H1 (cell line): ENCODE measurements around the gene MACROD2. TPM values are rescaled to one million over a fixed set of nuclear protein-coding genes. Genes with fewer than 3 reads are reported as not detected.

Source experiments
- CTCF ChIA-PET: fragments of 300-600 bp; sonication (Branson Sonifier 250); formaldehyde crosslinking; loops from one replicate; lab custom pipeline; 2021; ENCODE audit not compliant: partially characterized antibody; lab: Charles Lee
- POLR2A ChIA-PET: fragments of 300-600 bp; sonication (Branson Sonifier 250); formaldehyde crosslinking; loops from one replicate; lab custom pipeline; 2021; ENCODE audit warnings: inconsistent platforms; ENCODE audit not compliant: partially characterized antibody; lab: Charles Lee
- DNase-seq, 2 experiments: peaks; one replicate each; pipeline versions ENCODE4 v3.0.0 to v3.0.0-alpha.2; 2010 to 2022; ENCODE audit warnings: low spot score in 2 of 2, low read depth in 1 of 2, mixed read lengths in 1 of 2
- FAIRE-seq: peaks from 2 replicates; lab custom pipeline; 2011; peaks lifted over from hg19 to GRCh38; lab: Jason Lieb, UNC
- H2AFZ ChIP-seq: 2 replicates; pipeline ENCODE4 v1.8.1; 2012; ENCODE audit warnings: low read length, inconsistent platforms
- H2AK5ac ChIP-seq: 2 replicates; pipeline ENCODE4 v1.6.1; 2013; ENCODE audit warnings: low read depth, low read length
- H2BK120ac ChIP-seq: replicated peaks from 2 replicates; pipeline ENCODE3; 2013; ENCODE audit warnings: low read depth, low read length, inconsistent platforms
- H2BK12ac ChIP-seq: 2 replicates; pipeline ENCODE4 v1.6.1; 2013; ENCODE audit warnings: low read depth, low read length
- H2BK15ac ChIP-seq: 2 replicates; pipeline ENCODE4 v1.6.1; 2013; ENCODE audit warnings: low read length
- H2BK20ac ChIP-seq: 2 replicates; pipeline ENCODE4 v1.6.1; 2013; ENCODE audit warnings: low read length
- H2BK5ac ChIP-seq: 2 replicates; pipeline ENCODE4 v1.6.1; 2013; ENCODE audit warnings: low read depth, low read length
- H3K14ac ChIP-seq: 2 replicates; pipeline ENCODE4 v1.6.1; 2013; ENCODE audit warnings: inconsistent platforms; ENCODE audit not compliant: insufficient read length
- H3K18ac ChIP-seq: 2 replicates; pipeline ENCODE4 v1.6.1; 2013; ENCODE audit warnings: low read length; ENCODE audit errors: extremely low read depth
- H3K23ac ChIP-seq: 2 replicates; pipeline ENCODE4 v1.6.1; 2013; ENCODE audit warnings: inconsistent platforms; ENCODE audit not compliant: insufficient read length
- H3K23me2 ChIP-seq: 2 replicates; pipeline ENCODE4 v1.6.1; 2013; ENCODE audit warnings: low read depth, low read length
- H3K27ac ChIP-seq: 2 replicates; pipeline ENCODE4 v1.6.1; 2011; ENCODE audit warnings: low read depth, low read length, inconsistent platforms
- H3K27me3 ChIP-seq, 4 experiments: replicated peaks in 1 of 4; 1 replicate in 1 of 4; 2 replicates in 3 of 4; pipeline versions ENCODE4 v1.6.1 to v1.8.1; 2011 to 2013; ENCODE audit warnings: low read length in 3 of 4, mild to moderate bottlenecking in 3 of 4, inconsistent platforms in 2 of 4, mixed read lengths in 2 of 4, moderate library complexity in 1 of 4; ENCODE audit not compliant: control insufficient read depth in 3 of 4, insufficient read depth in 3 of 4; ENCODE audit errors: extremely low read depth in 1 of 4
- H3K36me3 ChIP-seq, 4 experiments: 2 replicates each; pipeline versions ENCODE4 v1.6.1 to v1.8.1; 2011 to 2013; ENCODE audit warnings: mild to moderate bottlenecking in 4 of 4, low read length in 3 of 4, moderate library complexity in 2 of 4, control low read depth in 1 of 4, inconsistent platforms in 1 of 4; ENCODE audit not compliant: insufficient read depth in 4 of 4, control insufficient read depth in 2 of 4
- H3K4ac ChIP-seq: replicated peaks from 2 replicates; pipeline ENCODE3; 2013; ENCODE audit warnings: low read length, low read depth, mixed read lengths, inconsistent platforms; ENCODE audit not compliant: insufficient read length
- H3K4me1 ChIP-seq, 4 experiments: replicated peaks in 1 of 4; 1 replicate in 1 of 4; 2 replicates in 3 of 4; pipeline versions ENCODE4 v1.6.1 to v1.8.1; 2011 to 2013; ENCODE audit warnings: low read length in 3 of 4, inconsistent platforms in 2 of 4, mixed read lengths in 1 of 4; ENCODE audit not compliant: insufficient read depth in 4 of 4, control insufficient read depth in 3 of 4
- H3K4me2 ChIP-seq, 2 experiments: 2 replicates each; pipeline versions ENCODE4 v1.6.1 to v1.8.1; 2011 to 2013; ENCODE audit warnings: low read depth in 2 of 2, low read length in 2 of 2, control low read depth in 1 of 2, inconsistent platforms in 1 of 2, mild to moderate bottlenecking in 1 of 2; ENCODE audit not compliant: insufficient read depth in 1 of 2
- H3K4me3 ChIP-seq, 4 experiments: fragments of 200-600, 300-600 bp in 1 of 4; sonication (generic), shearing (Covaris generic), sonication (Bioruptor Twin) in 1 of 4; 2 replicates each; pipeline versions ENCODE4 v1.5.1 to v1.8.1; 2011 to 2016; ENCODE audit warnings: low read length in 4 of 4, low read depth in 3 of 4, control low read depth in 2 of 4, inconsistent platforms in 2 of 4, mild to moderate bottlenecking in 2 of 4, mixed read lengths in 1 of 4, moderate library complexity in 1 of 4; ENCODE audit not compliant: insufficient read depth in 2 of 4; ENCODE audit errors: extremely low read depth in 1 of 4
- H3K56ac ChIP-seq: replicated peaks from 2 replicates; pipeline ENCODE3; 2013; ENCODE audit warnings: low read depth, mild to moderate bottlenecking, mixed read lengths, low read length, inconsistent platforms; ENCODE audit not compliant: insufficient read length
- H3K79me1 ChIP-seq: 2 replicates; pipeline ENCODE4 v1.6.1; 2013; ENCODE audit warnings: low read depth, low read length, control low read depth
- H3K79me2 ChIP-seq, 2 experiments: 2 replicates each; pipeline versions ENCODE4 v1.6.1 to v1.8.1; 2012 to 2013; ENCODE audit warnings: low read length in 2 of 2, mild to moderate bottlenecking in 2 of 2, inconsistent platforms in 1 of 2; ENCODE audit not compliant: insufficient read depth in 2 of 2, control insufficient read depth in 1 of 2
- H3K9ac ChIP-seq, 4 experiments: replicated peaks in 1 of 4; 1 replicate in 1 of 4; 2 replicates in 3 of 4; pipeline versions ENCODE4 v1.6.1 to v1.8.1; 2011 to 2013; ENCODE audit warnings: low read depth in 3 of 4, low read length in 3 of 4, control low read depth in 2 of 4, mild to moderate bottlenecking in 2 of 4, moderate library complexity in 2 of 4, inconsistent platforms in 1 of 4; ENCODE audit errors: extremely low read depth in 1 of 4
- H3K9me3 ChIP-seq, 2 experiments: 2 replicates each; pipeline versions ENCODE4 v1.6.1 to v1.8.1; 2012 to 2013; ENCODE audit warnings: mild to moderate bottlenecking in 2 of 2, moderate library complexity in 2 of 2, control low read depth in 1 of 2, inconsistent platforms in 1 of 2, low read depth in 1 of 2, low read length in 1 of 2, mixed read lengths in 1 of 2; ENCODE audit not compliant: insufficient read depth in 2 of 2
- H4K20me1 ChIP-seq, 2 experiments: replicated peaks in 1 of 2; 2 replicates each; pipeline versions ENCODE3 to v1.8.1; 2011 to 2013; ENCODE audit warnings: inconsistent platforms in 2 of 2, low read length in 2 of 2, mild to moderate bottlenecking in 1 of 2; ENCODE audit not compliant: insufficient read depth in 2 of 2, control insufficient read depth in 1 of 2
- H4K5ac ChIP-seq: 2 replicates; pipeline ENCODE4 v1.6.1; 2013; ENCODE audit warnings: low read length, low read depth, mixed read lengths, inconsistent platforms; ENCODE audit not compliant: insufficient read length
- H4K8ac ChIP-seq: 2 replicates; pipeline ENCODE4 v1.8.0; 2013; ENCODE audit warnings: mild to moderate bottlenecking, moderate library complexity, low read length, inconsistent platforms; ENCODE audit not compliant: insufficient read depth; ENCODE audit errors: extremely low read depth
- H4K91ac ChIP-seq: replicated peaks from 2 replicates; pipeline ENCODE3; 2013; ENCODE audit warnings: low read length, mixed read lengths, inconsistent platforms; ENCODE audit not compliant: insufficient read length
- ATF3 ChIP-seq: IDR thresholded peaks from 2 replicates; pipeline ENCODE4 v1.6.1; 2011; ENCODE audit warnings: low read depth, mild to moderate bottlenecking, low read length; ENCODE audit not compliant: insufficient read depth
- CREB1 ChIP-seq: IDR thresholded peaks from 2 replicates; pipeline ENCODE4 v1.6.1; 2012; ENCODE audit warnings: inconsistent platforms
- JUN ChIP-seq: IDR thresholded peaks from 2 replicates; pipeline ENCODE4 v1.6.1; 2011; ENCODE audit warnings: low read depth, mild to moderate bottlenecking, improper control_type of control experiment, low read length
- WGBS, 2 experiments: shearing (Covaris generic) in 1 of 2; methylation state at CpG; one replicate each; pipeline versions ENCODE4 v1.1.6 to v1.1.7; 2013 to 2015; ENCODE audit warnings: low lambda C conversion rate in 2 of 2, mixed read lengths in 2 of 2, inconsistent platforms in 1 of 2, low coverage in 1 of 2, missing lambda C conversion rate in 1 of 2; ENCODE audit not compliant: insufficient replicate concordance in 2 of 2, insufficient coverage in 1 of 2, insufficient read length in 1 of 2; ENCODE audit errors: extremely low coverage in 1 of 2, missing lambda C conversion rate in 1 of 2; 5-methylcytosine and 5-hydroxymethylcytosine counted together
- polyA plus RNA-seq, 7 experiments: library from polyadenylated mRNA; depleted of rRNA in 3 of 7; stranded (reverse) in 5 of 7; unstranded in 2 of 7; fragments of >200 nt in 5 of 7; fragments of 200-250 nt in 2 of 7; gene quantifications; 1 replicate in 5 of 7; 2 replicates in 1 of 7; 4 replicates in 1 of 7; pipeline versions ENCODE4 v1.2.1 to v1.2.3, GENCODE V29; 2011 to 2013; ENCODE audit warnings: missing spikeins in 2 of 7, mixed read lengths in 2 of 7
- total RNA-seq: library from RNA; stranded (reverse); fragmentation: NEBNext Ultra II Directional; extraction: Animal tissue kit (Norgen Biotek cat#: 25700); gene quantifications from 2 replicates; pipeline ENCODE4 v1.2.1, GENCODE V29; 2021
- TF ChIP-seq, protein P1 (sequence below), 3 experiments: IDR thresholded peaks; 1 replicate in 2 of 3; 2 replicates in 1 of 3; pipeline versions ENCODE4 v1.5.1 to v1.6.1; 2011; ENCODE audit warnings: low read length in 3 of 3, mild to moderate bottlenecking in 3 of 3, inconsistent platforms in 2 of 3, low read depth in 1 of 3, moderate library complexity in 1 of 3; ENCODE audit not compliant: insufficient read depth in 1 of 3; ENCODE audit errors: control extremely low read depth in 1 of 3

Gene MACROD2
- total and polyA plus RNA-seq, 2 of the 8 experiments (the other 6 are each of a cell fraction or from before 2014, with no cell fraction given): 0.70 to 3.9 TPM

DNA sequence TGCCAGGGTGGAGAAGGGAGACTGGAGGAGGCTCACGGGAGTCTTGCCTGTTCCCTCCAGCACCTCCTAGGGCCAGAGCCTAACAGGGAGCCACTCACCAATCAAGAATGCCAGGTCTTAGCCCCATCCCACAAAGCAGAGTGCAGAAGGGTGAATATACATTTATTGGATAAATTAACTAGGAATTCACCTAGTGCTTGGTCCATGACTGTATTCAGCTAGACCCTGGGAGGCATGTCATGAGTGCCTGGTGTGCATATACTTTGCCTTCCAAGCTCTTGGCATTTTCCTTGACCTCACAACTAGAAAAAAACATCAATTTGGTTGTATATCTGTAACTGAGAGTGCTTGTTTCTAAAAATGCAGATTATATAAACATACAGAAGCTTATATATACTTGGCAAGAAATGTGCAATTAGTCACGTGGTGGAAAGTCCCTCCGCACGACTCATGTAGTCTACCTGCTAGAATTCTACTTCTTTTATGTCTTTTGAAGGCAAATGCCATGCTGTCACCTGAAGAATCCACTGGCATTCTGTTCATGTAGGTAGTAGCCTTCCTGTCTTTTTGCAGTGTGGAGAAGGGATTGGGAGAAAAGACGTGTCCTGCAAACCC is 1586.9 kb downstream of the MACROD2 start:
- Histone ChIP-seq H3K4ac (no peak overlapping the region), H3K4me3 (no peak overlapping the region), H4K8ac (no peak overlapping the region), H4K5ac (no peak overlapping the region), H2BK120ac (no peak overlapping the region), H4K20me1 (no peaks in the 10 kb centered on the region), H3K27me3 (no peaks in the 10 kb centered on the region), H3K23ac (no peak overlapping the region), H3K79me2 (no peaks in the 10 kb centered on the region), H2BK20ac (no peak overlapping the region), H2AFZ (no peak overlapping the region), H3K14ac (no peak overlapping the region), H3K27ac (no peak overlapping the region), H4K91ac (no peak overlapping the region), H2BK15ac (no peak overlapping the region), H2BK12ac (no peak overlapping the region), H2BK5ac (no peak overlapping the region), H3K23me2 (no peaks in the 10 kb centered on the region), H3K4me1 (peaks cover 0 to 6% (median 1%) of the 10 kb centered on the region in 4 experiments; a peak in 2 of 7 replicates), H3K9ac (no peak overlapping the region), H3K4me2 (no peak overlapping the region), H3K79me1 (no peaks in the 10 kb centered on the region), H3K9me3 (no peaks in the 10 kb centered on the region), H3K36me3 (no peaks in the 10 kb centered on the region), H2AK5ac (no peak overlapping the region), H3K18ac (no peak overlapping the region), H3K56ac (no peak overlapping the region)
- FAIRE-seq (no peak), DNase-seq (no peak)
- no peak for TF ChIP-seq JUN
- TF ChIP-seq, protein P1, sequence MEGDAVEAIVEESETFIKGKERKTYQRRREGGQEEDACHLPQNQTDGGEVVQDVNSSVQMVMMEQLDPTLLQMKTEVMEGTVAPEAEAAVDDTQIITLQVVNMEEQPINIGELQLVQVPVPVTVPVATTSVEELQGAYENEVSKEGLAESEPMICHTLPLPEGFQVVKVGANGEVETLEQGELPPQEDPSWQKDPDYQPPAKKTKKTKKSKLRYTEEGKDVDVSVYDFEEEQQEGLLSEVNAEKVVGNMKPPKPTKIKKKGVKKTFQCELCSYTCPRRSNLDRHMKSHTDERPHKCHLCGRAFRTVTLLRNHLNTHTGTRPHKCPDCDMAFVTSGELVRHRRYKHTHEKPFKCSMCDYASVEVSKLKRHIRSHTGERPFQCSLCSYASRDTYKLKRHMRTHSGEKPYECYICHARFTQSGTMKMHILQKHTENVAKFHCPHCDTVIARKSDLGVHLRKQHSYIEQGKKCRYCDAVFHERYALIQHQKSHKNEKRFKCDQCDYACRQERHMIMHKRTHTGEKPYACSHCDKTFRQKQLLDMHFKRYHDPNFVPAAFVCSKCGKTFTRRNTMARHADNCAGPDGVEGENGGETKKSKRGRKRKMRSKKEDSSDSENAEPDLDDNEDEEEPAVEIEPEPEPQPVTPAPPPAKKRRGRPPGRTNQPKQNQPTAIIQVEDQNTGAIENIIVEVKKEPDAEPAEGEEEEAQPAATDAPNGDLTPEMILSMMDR (IDR thresholded peaks at IDR 0.05; ENCODE audit: control extremely low read depth in 1 of 3, insufficient read depth in 1 of 3, low read depth in 1 of 3, low read length in 3 of 3): no peak
- no peak for TF ChIP-seq ATF3
- no peak for TF ChIP-seq CREB1
- POLR2A ChIA-PET: no interaction called here
- CTCF ChIA-PET: interaction anchor here (0.7 to 1.6 kb wide), 3 partner anchors 10 to 92 kb away, joined by 3 read pairs; no protein-coding TSS in a partner anchor
- WGBS, 2 experiments: 82% methylated on average over 5 of the region's 5 CpGs; no CpG with 5 or more reads in 1 of the 2 experiments
